SU-DHL-6 (cell line): ENCODE results near the gene GP1BA.
"Not testable (repeated sequence)": the region's sequence is repeated elsewhere in the genome, so short reads cannot be mapped to it uniquely, and the experiment has no call there.

ENCODE experiments used
- H2AFZ ChIP-seq: fragments of 200-600 bp; sonication (generic); 2 replicates; pipeline ENCODE4 v1.6.1; 2014; ENCODE audit warnings: low read depth, mild to moderate bottlenecking, moderate library complexity, mixed read lengths, antibody characterized with exemption, low read length; ENCODE audit not compliant: severe bottlenecking
- H3F3A ChIP-seq: fragments of 200-600 bp; shearing (Covaris generic); 2 replicates; pipeline ENCODE4 v1.6.0; 2016; ENCODE audit warnings: antibody characterized with exemption, mild to moderate bottlenecking; ENCODE audit not compliant: insufficient read depth
- H3K27ac ChIP-seq: fragments of 200-600 bp; sonication (generic); 2 replicates; pipeline ENCODE4 v1.5.1; 2016; ENCODE audit warnings: low read depth, mild to moderate bottlenecking, low read length, moderate library complexity, mixed read lengths
- H3K27me3 ChIP-seq: fragments of 200-600 bp; sonication (generic), shearing (Covaris generic); 2 replicates; pipeline ENCODE4 v1.6.0; 2014; ENCODE audit warnings: mild to moderate bottlenecking, low read length
- H3K36me3 ChIP-seq: fragments of 200-600 bp; sonication (generic); 2 replicates; pipeline ENCODE4 v1.6.1; 2014; ENCODE audit warnings: mild to moderate bottlenecking, low read length, mixed read lengths
- H3K4me2 ChIP-seq: fragments of 300-600, 200-600 bp; shearing (Covaris generic), sonication (generic); 2 replicates; pipeline ENCODE4 v1.6.0; 2014; ENCODE audit warnings: low read length, low read depth, mild to moderate bottlenecking; ENCODE audit not compliant: poor library complexity, severe bottlenecking
- H3K4me3 ChIP-seq: fragments of 200-600 bp; sonication (generic); 2 replicates; pipeline ENCODE4 v1.5.1; 2014; ENCODE audit warnings: antibody characterized with exemption, low read length, mild to moderate bottlenecking, mixed read lengths; ENCODE audit not compliant: insufficient read depth, poor library complexity, severe bottlenecking
- H3K79me2 ChIP-seq: fragments of 200-600 bp; sonication (generic); 2 replicates; pipeline ENCODE4 v1.6.1; 2014; ENCODE audit warnings: mild to moderate bottlenecking, low read length, moderate library complexity; ENCODE audit not compliant: insufficient read depth
- H3K9ac ChIP-seq: fragments of 200-600 bp; sonication (generic); 2 replicates; pipeline ENCODE4 v1.7.0; 2014; ENCODE audit warnings: mild to moderate bottlenecking, low read length
- H3K9me2 ChIP-seq: fragments of 200-600 bp; sonication (generic); replicated peaks from 2 replicates; pipeline ENCODE4 v1.6.1; 2014; ENCODE audit warnings: low read length; ENCODE audit not compliant: insufficient read depth
- H3K9me3 ChIP-seq: fragments of 200-600 bp; sonication (generic); 2 replicates; pipeline ENCODE4 v1.6.1; 2014; ENCODE audit warnings: low read length, mixed read lengths; ENCODE audit not compliant: insufficient read depth
- H4K20me1 ChIP-seq: fragments of 200-600 bp; sonication (generic); 2 replicates; pipeline ENCODE4 v1.6.1; 2014; ENCODE audit warnings: low read depth, mild to moderate bottlenecking, antibody characterized with exemption, low read length, moderate library complexity, mixed read lengths
- EZH2phosphoT487 ChIP-seq: fragments of 200-600 bp; sonication (generic), shearing (Covaris generic); conservative IDR thresholded peaks from 2 replicates; pipeline ENCODE4 v1.6.1; 2018; ENCODE audit warnings: mild to moderate bottlenecking, antibody characterized with exemption, low read length, moderate library complexity, mixed read lengths
- TF ChIP-seq, protein P1 (sequence below): fragments of 200-600 bp; sonication (generic); IDR thresholded peaks from one replicate; pipeline ENCODE4 v1.5.1; 2017; ENCODE audit warnings: antibody characterized with exemption, mild to moderate bottlenecking, low read length, moderate library complexity; ENCODE audit not compliant: insufficient read depth, poor library complexity, severe bottlenecking

Gene GP1BA

DNA sequence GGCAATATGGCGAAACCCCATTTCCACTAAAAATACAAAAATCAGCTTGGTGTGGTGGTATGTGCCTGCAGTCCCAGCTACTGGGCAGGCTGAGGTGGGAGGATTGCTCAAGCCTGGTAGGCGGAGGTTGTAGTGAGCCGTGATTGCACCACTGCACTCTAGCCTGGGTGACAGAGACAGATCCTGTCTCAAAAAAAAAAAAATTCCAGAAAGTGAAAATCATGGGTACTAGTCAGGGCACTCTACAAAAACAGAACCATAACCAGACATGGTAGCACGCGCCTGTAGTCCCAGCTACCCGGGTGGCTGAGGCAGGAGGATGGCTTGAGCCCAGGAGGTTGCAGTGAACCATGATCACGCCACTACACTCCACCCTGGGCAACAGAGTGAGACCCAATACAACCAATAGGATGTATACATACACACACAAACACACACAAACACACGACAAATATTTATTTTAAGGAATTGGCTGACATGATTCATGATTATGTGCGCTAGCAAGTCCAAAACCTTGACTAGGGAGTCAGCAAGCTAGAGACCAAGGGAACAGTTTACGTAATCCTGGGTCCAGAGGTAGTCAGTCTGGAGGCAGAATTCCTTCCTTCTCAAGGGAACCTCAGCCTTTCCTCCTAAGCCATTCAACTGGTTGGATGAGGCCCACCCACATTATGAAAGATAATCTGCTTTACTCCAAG lies 11.6 kb upstream of the GP1BA start:
- no peak for TF ChIP-seq EZH2phosphoT487
- TF ChIP-seq, protein P1, sequence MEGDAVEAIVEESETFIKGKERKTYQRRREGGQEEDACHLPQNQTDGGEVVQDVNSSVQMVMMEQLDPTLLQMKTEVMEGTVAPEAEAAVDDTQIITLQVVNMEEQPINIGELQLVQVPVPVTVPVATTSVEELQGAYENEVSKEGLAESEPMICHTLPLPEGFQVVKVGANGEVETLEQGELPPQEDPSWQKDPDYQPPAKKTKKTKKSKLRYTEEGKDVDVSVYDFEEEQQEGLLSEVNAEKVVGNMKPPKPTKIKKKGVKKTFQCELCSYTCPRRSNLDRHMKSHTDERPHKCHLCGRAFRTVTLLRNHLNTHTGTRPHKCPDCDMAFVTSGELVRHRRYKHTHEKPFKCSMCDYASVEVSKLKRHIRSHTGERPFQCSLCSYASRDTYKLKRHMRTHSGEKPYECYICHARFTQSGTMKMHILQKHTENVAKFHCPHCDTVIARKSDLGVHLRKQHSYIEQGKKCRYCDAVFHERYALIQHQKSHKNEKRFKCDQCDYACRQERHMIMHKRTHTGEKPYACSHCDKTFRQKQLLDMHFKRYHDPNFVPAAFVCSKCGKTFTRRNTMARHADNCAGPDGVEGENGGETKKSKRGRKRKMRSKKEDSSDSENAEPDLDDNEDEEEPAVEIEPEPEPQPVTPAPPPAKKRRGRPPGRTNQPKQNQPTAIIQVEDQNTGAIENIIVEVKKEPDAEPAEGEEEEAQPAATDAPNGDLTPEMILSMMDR = no peak
- Histone ChIP-seq H3K27me3 (no peaks in the 10 kb centered on the region), H4K20me1 (no peaks in the 10 kb centered on the region), H3K79me2 (no peaks in the 10 kb centered on the region), H3K4me3 (no peak overlapping the region), H3K4me2 (no peak overlapping the region), H2AFZ (no peak overlapping the region), H3F3A (no peaks in the 10 kb centered on the region), H3K27ac (no peak overlapping the region), H3K9me3 (no peaks in the 10 kb centered on the region), H3K9me2 (no peaks in the 10 kb centered on the region), H3K9ac (no peak overlapping the region), H3K36me3 (no peaks in the 10 kb centered on the region)

DNA sequence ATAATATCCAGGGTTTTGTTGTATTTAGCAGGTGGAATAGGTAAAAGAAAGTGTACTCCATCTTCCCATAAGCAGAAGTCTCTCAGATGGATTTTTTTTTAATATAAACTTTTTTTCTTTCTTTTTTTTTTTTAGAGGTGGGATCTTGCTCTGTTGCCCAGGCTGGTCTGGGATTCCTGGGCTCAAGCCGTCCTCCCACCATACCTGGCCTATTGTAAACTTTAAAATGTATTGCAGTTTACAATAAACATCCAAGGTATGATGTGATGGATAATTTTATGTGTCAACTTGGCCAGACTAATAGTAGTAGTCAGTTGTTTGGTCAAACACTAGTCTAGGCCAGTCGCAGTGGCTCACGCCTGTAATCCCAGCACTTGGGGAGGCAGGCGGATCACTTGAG lies 10.8 kb upstream of the GP1BA start:
- H4K20me1 ChIP-seq = no peaks in the 10 kb centered on the region
- H3K36me3 ChIP-seq = no peaks in the 10 kb centered on the region
- no peak for TF ChIP-seq EZH2phosphoT487
- TF ChIP-seq, protein P1 = no peak
- no peaks in the 10 kb centered on the region for H3K79me2 ChIP-seq
- H3K9ac ChIP-seq = no peak overlapping the region
- no peak overlapping the region for H3K4me3 ChIP-seq
- no peaks in the 10 kb centered on the region for H3F3A ChIP-seq
- no peak overlapping the region for H3K27ac ChIP-seq
- H3K4me2 ChIP-seq = no peak overlapping the region
- no peaks in the 10 kb centered on the region for H3K27me3 ChIP-seq
- no peaks in the 10 kb centered on the region for H3K9me3 ChIP-seq
- H3K9me2 ChIP-seq = no peaks in the 10 kb centered on the region
- no peak overlapping the region for H2AFZ ChIP-seq

DNA sequence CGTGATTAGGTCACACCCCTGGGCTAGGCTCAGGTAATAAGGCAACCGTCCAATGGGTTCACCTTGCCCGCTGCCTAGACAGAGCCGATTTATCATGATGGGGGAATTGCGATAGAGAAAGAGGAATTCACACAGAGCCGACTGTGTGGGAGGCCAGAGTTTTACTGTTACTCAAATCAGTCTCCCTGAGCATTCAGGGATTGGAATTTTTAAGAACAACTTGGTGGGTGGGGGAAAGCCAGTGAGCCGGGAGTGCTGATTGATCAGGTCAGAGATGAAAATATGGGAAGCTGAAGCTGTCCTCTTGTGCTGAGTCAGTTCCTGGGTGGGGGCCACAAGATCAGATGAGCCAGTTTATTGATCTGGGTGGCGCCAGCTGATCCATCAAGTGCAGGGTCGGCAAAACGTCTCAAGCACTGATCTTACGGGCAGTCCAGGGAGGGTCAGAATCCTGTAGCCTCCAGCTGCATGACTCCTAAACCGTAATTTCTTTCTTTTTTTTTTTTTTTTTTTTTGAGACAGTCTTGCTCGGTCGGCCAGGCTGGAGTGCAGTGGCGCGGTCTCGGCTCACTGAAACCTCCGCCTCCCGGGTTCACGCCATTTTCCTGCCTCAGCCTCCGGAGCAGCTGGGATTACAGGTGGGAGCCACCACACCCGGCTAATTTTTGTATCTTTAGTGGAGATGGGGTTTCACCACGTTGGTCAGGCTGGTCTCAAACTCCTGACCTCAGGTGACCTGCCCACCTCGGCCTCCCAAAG lies 5.3 kb upstream of the GP1BA start:
- not testable (repeated sequence) for H2AFZ ChIP-seq, H3K27ac ChIP-seq, H3K79me2 ChIP-seq, H3K36me3 ChIP-seq, H3K4me2 ChIP-seq, H4K20me1 ChIP-seq, H3K4me3 ChIP-seq, H3K9ac ChIP-seq, H3K9me3 ChIP-seq, H3K9me2 ChIP-seq, H3K27me3 ChIP-seq, H3F3A ChIP-seq

DNA sequence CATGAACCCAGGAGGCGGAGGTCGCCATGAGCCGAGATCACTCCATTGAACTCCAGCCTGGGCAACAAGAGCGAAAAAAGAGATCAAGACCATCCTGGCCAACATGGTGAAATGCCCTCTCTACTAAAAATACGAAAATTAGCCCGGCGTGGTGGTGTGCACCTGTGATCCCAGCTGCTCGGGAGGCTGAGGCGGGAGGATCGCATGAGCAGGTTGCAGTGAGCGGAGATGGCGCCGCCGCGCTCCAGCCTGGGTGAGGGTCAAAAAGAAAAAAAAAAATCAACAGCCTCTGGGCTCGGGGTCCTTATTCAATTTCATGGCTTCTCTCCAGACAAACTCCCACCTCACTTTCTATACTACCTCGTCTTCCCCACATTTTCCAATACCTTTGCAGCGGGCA lies 3.2 kb upstream of the GP1BA start:
- Histone ChIP-seq H2AFZ (no peak overlapping the region), H3K9ac (no peak overlapping the region), H3K27ac (no peak overlapping the region), H3K9me3 (no peaks in the 10 kb centered on the region), H3K36me3 (no peaks in the 10 kb centered on the region), H4K20me1 (no peaks in the 10 kb centered on the region), H3K4me3 (no peak overlapping the region), H3K79me2 (no peaks in the 10 kb centered on the region), H3K4me2 (no peak overlapping the region), H3K9me2 (no peaks in the 10 kb centered on the region), H3F3A (0 out of 2 replicates have a peak, but pooled peaks cover 3% of the 10 kb centered on the region), H3K27me3 (no peaks in the 10 kb centered on the region)
- no peak for TF ChIP-seq EZH2phosphoT487
